ENCODE measurements around the gene SUGCT. TPM values are rescaled to one million over a fixed set of nuclear protein-coding genes. Genes with fewer than 3 reads are reported as not detected.
A peak's percentile ranks its signal among the peaks of the same experiment; 100 is the strongest.

SUGCT gene
- polyA plus RNA-seq, 1 of the 3 experiments (the other 2 are of a cell fraction), result 53.7 TPM

DNA sequence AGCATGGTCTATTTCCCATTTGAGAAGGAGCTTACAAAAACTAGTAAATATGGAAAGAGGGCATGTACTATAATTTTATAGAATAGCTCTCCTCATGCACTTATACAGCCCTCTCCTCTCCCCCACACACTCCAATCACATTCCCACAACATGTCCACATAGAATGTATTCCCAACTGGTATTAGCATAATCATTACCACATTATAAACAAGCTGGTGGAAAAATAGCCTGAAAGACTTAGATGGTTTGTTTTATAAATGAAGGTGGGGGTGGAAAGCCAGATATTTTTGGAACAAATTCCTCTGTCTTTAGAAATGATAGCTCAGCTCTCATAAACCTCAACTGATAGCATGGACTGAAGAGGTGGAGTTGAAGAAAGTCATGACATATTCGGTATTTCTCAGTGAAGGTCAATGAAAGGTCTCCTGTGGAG lies 410.1 kb downstream of the SUGCT start:
- no peaks in the 10 kb centered on the region for H3K9me2 ChIP-seq

GRCh38 chr7:40545739-40546138 lies 410.9 kb downstream of the SUGCT start:
- H3K27ac ChIP-seq (ENCODE audit: low read depth in 2 of 2, low read length in 1 of 2), result peak overlapping the region; percentile 62 to 99
- H2AFZ ChIP-seq (ENCODE audit: low read depth), result no peak overlapping the region
- no peaks in the 10 kb centered on the region for H3K9me2 ChIP-seq
- H3K4me1 ChIP-seq (ENCODE audit: control insufficient read depth in 1 of 2, insufficient read depth in 2 of 2, low read depth in 1 of 2, low read length in 1 of 2), result peaks cover 33 to 54% of the 10 kb centered on the region in 2 experiments
- H3K36me3 ChIP-seq (replicated peaks in 1 of 2; ENCODE audit: control insufficient read depth in 1 of 2, insufficient read depth in 2 of 2, low read length in 1 of 2), result peaks cover 5 to 14% of the 10 kb centered on the region in 2 experiments
- no peaks in the 10 kb centered on the region for H4K20me1 ChIP-seq (ENCODE audit: insufficient read depth)
- ChIA-PET CTCF (no interaction called here), POLR2A (no interaction called here)
- no peaks in the 10 kb centered on the region for H3K27me3 ChIP-seq (ENCODE audit: insufficient read depth)
- no peak for DNase-seq
- H3K9ac ChIP-seq, result no peak overlapping the region
- no peaks in the 10 kb centered on the region for H3K9me3 ChIP-seq
- H3K4me3 ChIP-seq (ENCODE audit: low read depth in 2 of 2, low read length in 1 of 2), result no peak overlapping the region
- peaks cover 85% of the 10 kb centered on the region for H3K79me2 ChIP-seq (ENCODE audit: insufficient read depth)
- H3K4me2 ChIP-seq, result 0 out of 2 replicates have a peak overlapping the region, but pooled peaks have one; percentile 0
- peaks cover 43% of the 10 kb centered on the region for H3F3A ChIP-seq (replicated peaks; ENCODE audit: insufficient read depth)
- TF ChIP-seq RFX5 (IDR thresholded peaks at IDR 0.05; ENCODE audit: low read length), result no peak
- no peak for TF ChIP-seq JUND (IDR thresholded peaks at IDR 0.05)
- no peak for TF ChIP-seq MAX (IDR thresholded peaks at IDR 0.05; ENCODE audit: low read depth)
- TF ChIP-seq, protein P1, sequence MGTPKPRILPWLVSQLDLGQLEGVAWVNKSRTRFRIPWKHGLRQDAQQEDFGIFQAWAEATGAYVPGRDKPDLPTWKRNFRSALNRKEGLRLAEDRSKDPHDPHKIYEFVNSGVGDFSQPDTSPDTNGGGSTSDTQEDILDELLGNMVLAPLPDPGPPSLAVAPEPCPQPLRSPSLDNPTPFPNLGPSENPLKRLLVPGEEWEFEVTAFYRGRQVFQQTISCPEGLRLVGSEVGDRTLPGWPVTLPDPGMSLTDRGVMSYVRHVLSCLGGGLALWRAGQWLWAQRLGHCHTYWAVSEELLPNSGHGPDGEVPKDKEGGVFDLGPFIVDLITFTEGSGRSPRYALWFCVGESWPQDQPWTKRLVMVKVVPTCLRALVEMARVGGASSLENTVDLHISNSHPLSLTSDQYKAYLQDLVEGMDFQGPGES (IDR thresholded peaks at IDR 0.05; ENCODE audit: low read depth, low read length), result no peak
- TF ChIP-seq TEAD4 (IDR thresholded peaks at IDR 0.05; ENCODE audit: borderline replicate concordance, insufficient read depth), result no peak
- no peak for TF ChIP-seq FOXJ3 (CRISPR knock-in tag; IDR thresholded peaks at IDR 0.05)
- TF ChIP-seq NFIC (IDR thresholded peaks at IDR 0.05; ENCODE audit: borderline replicate concordance), result no peak
- peak; percentile 11; the same call in 1 of the 2 replicates for TF ChIP-seq TCF12 (IDR thresholded peaks at IDR 0.05)
- TF ChIP-seq EZH2phosphoT487 (IDR thresholded peaks at IDR 0.05; ENCODE audit: borderline replicate concordance, low read depth), result no peak
- TF ChIP-seq YY1 (IDR thresholded peaks at IDR 0.05; ENCODE audit: low read depth), result no peak
- no peak for TF ChIP-seq MEF2A (IDR thresholded peaks at IDR 0.05; ENCODE audit: borderline replicate concordance, low read depth)
- TF ChIP-seq EP300 (IDR thresholded peaks at IDR 0.05; ENCODE audit: borderline replicate concordance in 1 of 2, low read depth in 1 of 2, low read length in 1 of 2), result peak in 1 of 2 experiments; percentile 66; a peak in 1 of 4 replicates

More for the DNA sequence above, 410.1 kb downstream of the SUGCT start:
- DNase-seq, result no peak
- Histone ChIP-seq H3K4me2 (0 out of 2 replicates have a peak overlapping the region, but pooled peaks have one; percentile 0), H3K36me3 (replicated peaks in 1 of 2; ENCODE audit: control insufficient read depth in 1 of 2, insufficient read depth in 2 of 2, low read length in 1 of 2) (peaks cover 5 to 22% of the 10 kb centered on the region in 2 experiments), H3K4me1 (ENCODE audit: control insufficient read depth in 1 of 2, insufficient read depth in 2 of 2, low read depth in 1 of 2, low read length in 1 of 2) (peaks cover 33 to 53% of the 10 kb centered on the region in 2 experiments), H3K79me2 (ENCODE audit: insufficient read depth) (peaks cover 85% of the 10 kb centered on the region), H3K4me3 (ENCODE audit: low read depth in 2 of 2, low read length in 1 of 2) (no peak overlapping the region), H3K9me3 (no peaks in the 10 kb centered on the region), H3K27ac (ENCODE audit: low read depth in 2 of 2, low read length in 1 of 2) (peak overlapping the region; percentile 62 to 99), H3K9ac (no peak overlapping the region), H3K27me3 (ENCODE audit: insufficient read depth) (no peaks in the 10 kb centered on the region), H3F3A (replicated peaks; ENCODE audit: insufficient read depth) (peaks cover 36% of the 10 kb centered on the region), H2AFZ (ENCODE audit: low read depth) (no peak overlapping the region), H4K20me1 (ENCODE audit: insufficient read depth) (no peaks in the 10 kb centered on the region)
- no peak for TF ChIP-seq GATA2 (CRISPR knock-in tag; IDR thresholded peaks at IDR 0.05)
- no peak for TF ChIP-seq FOSL2 (IDR thresholded peaks at IDR 0.05; ENCODE audit: borderline replicate concordance, low read depth)
- 0 out of 2 replicates have a peak, but pooled peaks have one; percentile 16 for TF ChIP-seq NFIC (IDR thresholded peaks at IDR 0.05; ENCODE audit: borderline replicate concordance)
- TF ChIP-seq USF2 (IDR thresholded peaks at IDR 0.05; ENCODE audit: borderline replicate concordance, low read depth, low read length), result no peak
- TF ChIP-seq RXRA (IDR thresholded peaks at IDR 0.05; ENCODE audit: borderline replicate concordance, low read depth), result peak; percentile 60; the same call in 1 of the 2 replicates
- TF ChIP-seq EP300 (IDR thresholded peaks at IDR 0.05; ENCODE audit: borderline replicate concordance in 1 of 2, low read depth in 1 of 2, low read length in 1 of 2), result peak; percentile 7 to 48; a peak in 2 of 4 replicates
- TF ChIP-seq YY1 (IDR thresholded peaks at IDR 0.05; ENCODE audit: low read depth), result no peak
- peak; percentile 41; the same call in 1 of the 2 replicates for TF ChIP-seq TCF12 (IDR thresholded peaks at IDR 0.05)
- no peak for TF ChIP-seq RFX5 (IDR thresholded peaks at IDR 0.05; ENCODE audit: low read length)
- TF ChIP-seq GABPA (IDR thresholded peaks at IDR 0.05; ENCODE audit: low read depth), result no peak
- no peak for TF ChIP-seq ELF1 (IDR thresholded peaks at IDR 0.05)
- TF ChIP-seq, protein P2, sequence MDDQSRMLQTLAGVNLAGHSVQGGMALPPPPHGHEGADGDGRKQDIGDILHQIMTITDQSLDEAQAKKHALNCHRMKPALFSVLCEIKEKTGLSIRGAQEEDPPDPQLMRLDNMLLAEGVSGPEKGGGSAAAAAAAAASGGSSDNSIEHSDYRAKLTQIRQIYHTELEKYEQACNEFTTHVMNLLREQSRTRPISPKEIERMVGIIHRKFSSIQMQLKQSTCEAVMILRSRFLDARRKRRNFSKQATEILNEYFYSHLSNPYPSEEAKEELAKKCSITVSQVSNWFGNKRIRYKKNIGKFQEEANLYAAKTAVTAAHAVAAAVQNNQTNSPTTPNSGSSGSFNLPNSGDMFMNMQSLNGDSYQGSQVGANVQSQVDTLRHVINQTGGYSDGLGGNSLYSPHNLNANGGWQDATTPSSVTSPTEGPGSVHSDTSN (IDR thresholded peaks at IDR 0.05), result 0 out of 2 replicates have a peak, but pooled peaks have one; percentile 5
- TF ChIP-seq, protein P3, sequence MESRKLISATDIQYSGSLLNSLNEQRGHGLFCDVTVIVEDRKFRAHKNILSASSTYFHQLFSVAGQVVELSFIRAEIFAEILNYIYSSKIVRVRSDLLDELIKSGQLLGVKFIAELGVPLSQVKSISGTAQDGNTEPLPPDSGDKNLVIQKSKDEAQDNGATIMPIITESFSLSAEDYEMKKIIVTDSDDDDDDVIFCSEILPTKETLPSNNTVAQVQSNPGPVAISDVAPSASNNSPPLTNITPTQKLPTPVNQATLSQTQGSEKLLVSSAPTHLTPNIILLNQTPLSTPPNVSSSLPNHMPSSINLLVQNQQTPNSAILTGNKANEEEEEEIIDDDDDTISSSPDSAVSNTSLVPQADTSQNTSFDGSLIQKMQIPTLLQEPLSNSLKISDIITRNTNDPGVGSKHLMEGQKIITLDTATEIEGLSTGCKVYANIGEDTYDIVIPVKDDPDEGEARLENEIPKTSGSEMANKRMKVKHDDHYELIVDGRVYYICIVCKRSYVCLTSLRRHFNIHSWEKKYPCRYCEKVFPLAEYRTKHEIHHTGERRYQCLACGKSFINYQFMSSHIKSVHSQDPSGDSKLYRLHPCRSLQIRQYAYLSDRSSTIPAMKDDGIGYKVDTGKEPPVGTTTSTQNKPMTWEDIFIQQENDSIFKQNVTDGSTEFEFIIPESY (IDR thresholded peaks at IDR 0.05; ENCODE audit: borderline replicate concordance, low read depth), result no peak
- TF ChIP-seq MEF2A (IDR thresholded peaks at IDR 0.05; ENCODE audit: borderline replicate concordance, low read depth), result peak; percentile 43; the same call in 1 of the 2 replicates
- no peak for TF ChIP-seq SIN3A (IDR thresholded peaks at IDR 0.05; ENCODE audit: borderline replicate concordance, low read depth, low read length)
- TF ChIP-seq NRF1 (IDR thresholded peaks at IDR 0.05; ENCODE audit: low read depth, low read length), result no peak
- 46% methylated on average over 1 of the region's 1 CpG for WGBS (ENCODE audit: low lambda C conversion rate)
- CTCF ChIA-PET, result interaction anchor here (0.6 to 2.3 kb wide), 7 partner anchors 11 to 1151 kb away, joined by 3 to 8 read pairs (median 4); no protein-coding TSS in a partner anchor
- POLR2A ChIA-PET, result no interaction called here

Data from SK-N-SH (cell line).